ENCODE results near the gene RBP2. TPM values are rescaled to one million over a fixed set of nuclear protein-coding genes. Genes with fewer than 3 reads are reported as not detected.

The RBP2 gene
- total and polyA plus RNA-seq, 4 donors: 0.79 TPM; not detected in 3

DNA sequence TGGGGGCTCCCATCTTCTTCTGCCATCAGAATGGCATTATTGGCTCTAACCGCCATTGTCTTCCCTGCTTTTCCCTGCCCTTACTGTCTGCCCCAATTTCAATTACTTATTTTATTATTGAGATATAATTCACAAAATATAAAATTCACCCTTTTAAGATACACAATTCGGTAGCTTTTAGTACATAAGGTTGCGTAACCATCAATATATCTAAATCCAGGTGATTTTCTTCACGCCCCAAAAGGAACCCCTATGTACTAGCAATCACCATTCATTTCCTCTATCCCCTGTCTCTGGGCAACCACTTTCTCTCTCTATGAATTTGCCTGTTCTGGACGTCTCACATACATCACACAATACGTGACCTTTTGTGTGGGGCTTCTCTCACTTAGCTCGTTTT lies 18.0 kb downstream of the RBP2 start:
- no peak overlapping the region for H3K27ac ChIP-seq (ENCODE audit: low read depth in 1 of 2, low read length in 2 of 2)
- TF ChIP-seq RXRA (IDR thresholded peaks at IDR 0.05): no peak
- no peak for TF ChIP-seq HNF4A (conservative IDR thresholded peaks at IDR 0.05)
- no peak for TF ChIP-seq SP1 (IDR thresholded peaks at IDR 0.05)
- TF ChIP-seq, protein P1, sequence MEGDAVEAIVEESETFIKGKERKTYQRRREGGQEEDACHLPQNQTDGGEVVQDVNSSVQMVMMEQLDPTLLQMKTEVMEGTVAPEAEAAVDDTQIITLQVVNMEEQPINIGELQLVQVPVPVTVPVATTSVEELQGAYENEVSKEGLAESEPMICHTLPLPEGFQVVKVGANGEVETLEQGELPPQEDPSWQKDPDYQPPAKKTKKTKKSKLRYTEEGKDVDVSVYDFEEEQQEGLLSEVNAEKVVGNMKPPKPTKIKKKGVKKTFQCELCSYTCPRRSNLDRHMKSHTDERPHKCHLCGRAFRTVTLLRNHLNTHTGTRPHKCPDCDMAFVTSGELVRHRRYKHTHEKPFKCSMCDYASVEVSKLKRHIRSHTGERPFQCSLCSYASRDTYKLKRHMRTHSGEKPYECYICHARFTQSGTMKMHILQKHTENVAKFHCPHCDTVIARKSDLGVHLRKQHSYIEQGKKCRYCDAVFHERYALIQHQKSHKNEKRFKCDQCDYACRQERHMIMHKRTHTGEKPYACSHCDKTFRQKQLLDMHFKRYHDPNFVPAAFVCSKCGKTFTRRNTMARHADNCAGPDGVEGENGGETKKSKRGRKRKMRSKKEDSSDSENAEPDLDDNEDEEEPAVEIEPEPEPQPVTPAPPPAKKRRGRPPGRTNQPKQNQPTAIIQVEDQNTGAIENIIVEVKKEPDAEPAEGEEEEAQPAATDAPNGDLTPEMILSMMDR (IDR thresholded peaks at IDR 0.05; ENCODE audit: low read depth, low read length, missing input control): no peak
- TF ChIP-seq YY1 (IDR thresholded peaks at IDR 0.05): no peak
- DNase-seq (ENCODE audit: low spot score): no peak
- H3K9me3 ChIP-seq (ENCODE audit: control insufficient read depth in 4 of 4, low read length in 3 of 4): no peaks in the 10 kb centered on the region
- 94% methylated on average over 7 of the region's 7 CpGs for WGBS
- no peak overlapping the region for H3K4me3 ChIP-seq (ENCODE audit: low read depth in 1 of 3, low read length in 3 of 3)
- H3K4me1 ChIP-seq (ENCODE audit: control insufficient read depth in 4 of 4, insufficient read depth in 4 of 4, low read length in 3 of 4): no peaks in the 10 kb centered on the region
- no peaks in the 10 kb centered on the region for H3K27me3 ChIP-seq (ENCODE audit: control insufficient read depth in 4 of 4, insufficient read depth in 4 of 4, low read length in 3 of 4)
- H3K9ac ChIP-seq (ENCODE audit: low read depth in 1 of 2, low read length in 2 of 2): no peak overlapping the region
- H3K36me3 ChIP-seq (ENCODE audit: control insufficient read depth in 4 of 4, insufficient read depth in 3 of 4, low read depth in 1 of 4, low read length in 3 of 4): no peaks in the 10 kb centered on the region

DNA sequence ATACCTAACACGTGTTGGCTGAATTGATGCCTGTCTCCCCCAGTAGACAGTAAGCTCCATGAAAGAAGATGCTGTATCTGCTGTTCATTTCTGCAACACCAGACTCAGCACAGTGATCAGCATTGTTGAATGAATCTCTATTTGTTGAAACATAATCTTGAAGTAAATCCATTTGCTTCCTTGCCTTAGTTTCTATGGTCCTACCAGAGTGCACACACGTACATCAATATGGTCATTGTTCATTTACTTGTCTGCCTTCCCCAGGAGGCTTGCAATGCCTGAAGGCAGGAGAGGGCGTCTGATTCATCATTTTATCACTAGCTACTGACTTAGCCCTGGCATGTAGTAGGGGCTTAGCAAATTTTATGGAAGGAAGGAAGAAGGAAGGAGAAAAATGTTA lies 19.2 kb downstream of the RBP2 start:
- Histone ChIP-seq H3K9ac (ENCODE audit: low read depth in 1 of 2, low read length in 2 of 2) (no peak overlapping the region), H3K27ac (ENCODE audit: low read depth in 1 of 2, low read length in 2 of 2) (no peak overlapping the region), H3K9me3 (ENCODE audit: control insufficient read depth in 4 of 4, low read length in 3 of 4) (no peaks in the 10 kb centered on the region), H3K4me3 (ENCODE audit: low read depth in 1 of 3, low read length in 3 of 3) (no peak overlapping the region), H3K4me1 (ENCODE audit: control insufficient read depth in 4 of 4, insufficient read depth in 4 of 4, low read length in 3 of 4) (no peaks in the 10 kb centered on the region), H3K27me3 (ENCODE audit: control insufficient read depth in 4 of 4, insufficient read depth in 4 of 4, low read length in 3 of 4) (no peaks in the 10 kb centered on the region), H3K36me3 (ENCODE audit: control insufficient read depth in 4 of 4, insufficient read depth in 3 of 4, low read depth in 1 of 4, low read length in 3 of 4) (no peaks in the 10 kb centered on the region)
- TF ChIP-seq RXRA (IDR thresholded peaks at IDR 0.05) (no peak), FOXA1 (IDR thresholded peaks at IDR 0.05) (no peak)
- WGBS: 88% methylated on average over 3 of the region's 3 CpGs
- DNase-seq (ENCODE audit: low spot score): no peak

GRCh38 chr3:139456386-139456785 lies 19.9 kb downstream of the RBP2 start:
- no peaks in the 10 kb centered on the region for H3K4me1 ChIP-seq (ENCODE audit: control insufficient read depth in 4 of 4, insufficient read depth in 4 of 4, low read length in 3 of 4)
- 90% methylated on average over 4 of the region's 4 CpGs for WGBS
- no peak overlapping the region for H3K27ac ChIP-seq (ENCODE audit: low read depth in 1 of 2, low read length in 2 of 2)
- DNase-seq (ENCODE audit: low spot score): no peak
- no peak overlapping the region for H3K4me3 ChIP-seq (ENCODE audit: low read depth in 1 of 3, low read length in 3 of 3)
- no peaks in the 10 kb centered on the region for H3K27me3 ChIP-seq (ENCODE audit: control insufficient read depth in 4 of 4, insufficient read depth in 4 of 4, low read length in 3 of 4)
- no peak overlapping the region for H3K9ac ChIP-seq (ENCODE audit: low read depth in 1 of 2, low read length in 2 of 2)
- TF ChIP-seq RXRA (IDR thresholded peaks at IDR 0.05): no peak
- no peak for TF ChIP-seq HNF4A (conservative IDR thresholded peaks at IDR 0.05)
- TF ChIP-seq TAF1 (conservative IDR thresholded peaks at IDR 0.05): no peak
- TF ChIP-seq SP1 (IDR thresholded peaks at IDR 0.05): no peak
- no peak for TF ChIP-seq MAX (IDR thresholded peaks at IDR 0.05)
- TF ChIP-seq, protein P1 (IDR thresholded peaks at IDR 0.05; ENCODE audit: low read depth, low read length, missing input control): no peak
- no peak for TF ChIP-seq JUND (IDR thresholded peaks at IDR 0.05)
- no peak for TF ChIP-seq ATF3 (IDR thresholded peaks at IDR 0.05)
- TF ChIP-seq FOXA1 (IDR thresholded peaks at IDR 0.05): no peak
- no peak for TF ChIP-seq HNF4G (IDR thresholded peaks at IDR 0.05)
- no peak for TF ChIP-seq GABPA (IDR thresholded peaks at IDR 0.05 in 1 of 2, conservative IDR thresholded peaks at IDR 0.05 in 1 of 2)
- no peak for TF ChIP-seq RAD21 (IDR thresholded peaks at IDR 0.05)
- no peak for TF ChIP-seq EGR1 (IDR thresholded peaks at IDR 0.05; ENCODE audit: low read depth in 2 of 2)
- no peak for TF ChIP-seq NR2F2 (IDR thresholded peaks at IDR 0.05)
- no peak for TF ChIP-seq REST (IDR thresholded peaks at IDR 0.05)
- no peak for TF ChIP-seq YY1 (IDR thresholded peaks at IDR 0.05)
- no peak for TF ChIP-seq FOXA2 (IDR thresholded peaks at IDR 0.05)
- TF ChIP-seq, protein P2, sequence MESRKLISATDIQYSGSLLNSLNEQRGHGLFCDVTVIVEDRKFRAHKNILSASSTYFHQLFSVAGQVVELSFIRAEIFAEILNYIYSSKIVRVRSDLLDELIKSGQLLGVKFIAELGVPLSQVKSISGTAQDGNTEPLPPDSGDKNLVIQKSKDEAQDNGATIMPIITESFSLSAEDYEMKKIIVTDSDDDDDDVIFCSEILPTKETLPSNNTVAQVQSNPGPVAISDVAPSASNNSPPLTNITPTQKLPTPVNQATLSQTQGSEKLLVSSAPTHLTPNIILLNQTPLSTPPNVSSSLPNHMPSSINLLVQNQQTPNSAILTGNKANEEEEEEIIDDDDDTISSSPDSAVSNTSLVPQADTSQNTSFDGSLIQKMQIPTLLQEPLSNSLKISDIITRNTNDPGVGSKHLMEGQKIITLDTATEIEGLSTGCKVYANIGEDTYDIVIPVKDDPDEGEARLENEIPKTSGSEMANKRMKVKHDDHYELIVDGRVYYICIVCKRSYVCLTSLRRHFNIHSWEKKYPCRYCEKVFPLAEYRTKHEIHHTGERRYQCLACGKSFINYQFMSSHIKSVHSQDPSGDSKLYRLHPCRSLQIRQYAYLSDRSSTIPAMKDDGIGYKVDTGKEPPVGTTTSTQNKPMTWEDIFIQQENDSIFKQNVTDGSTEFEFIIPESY (IDR thresholded peaks at IDR 0.05): no peak
- H3K36me3 ChIP-seq (ENCODE audit: control insufficient read depth in 4 of 4, insufficient read depth in 3 of 4, low read depth in 1 of 4, low read length in 3 of 4): no peaks in the 10 kb centered on the region
- no peaks in the 10 kb centered on the region for H3K9me3 ChIP-seq (ENCODE audit: control insufficient read depth in 4 of 4, low read length in 3 of 4)
